ENCODE measurements around the gene ZC3H10. TPM values are rescaled to one million over a fixed set of nuclear protein-coding genes. Genes with fewer than 3 reads are reported as not detected.

The ZC3H10 gene
- total RNA-seq, 1 experiment from 2014 or later, result 3.5 TPM

- no peak for TF ChIP-seq CTCF (IDR thresholded peaks at IDR 0.05; ENCODE audit: insufficient read depth in 1 of 2, low read depth in 1 of 2, low read length in 1 of 2, severe bottlenecking in 1 of 2, unreplicated experiment in 1 of 2)
Observed at GRCh38 chr12:56146492-56147460, 28.7 kb downstream of the ZC3H10 start.

GRCh38 chr12:56150563-56150962, 32.5 kb downstream of the ZC3H10 start:
- Histone ChIP-seq H3K36me3 (ENCODE audit: control insufficient read depth, insufficient read depth, low read length) (peaks cover 1% of the 10 kb centered on the region; the same call in 1 of the 2 replicates), H3K4me1 (peaks cover 12% of the 10 kb centered on the region), H3K9me3 (no peaks in the 10 kb centered on the region; the same call in 1 of the 2 replicates), H3K4me3 (ENCODE audit: low read depth, low read length) (no peak overlapping the region), H3K27me3 (replicated peaks; ENCODE audit: control insufficient read depth, insufficient read depth, low read length) (no peaks in the 10 kb centered on the region)
- intact Hi-C loops (cut with micrococcal nuclease; ENCODE audit: unreplicated experiment), result no loop called here
- ChIA-PET CTCF (interaction anchor here (1.6 kb wide), 1 partner anchor 9 kb away, joined by 3 read pairs; no protein-coding TSS in a partner anchor), POLR2A (interaction anchor here (0.6 to 2.0 kb wide), 3 partner anchors 23 to 529 kb away, joined by 4 to 24 read pairs (median 8); partner anchors contain the start of genes ESYT1 and PA2G4)
- peak overlapping the region; percentile 87 for H3K4me3 Mint-ChIP-seq (ENCODE audit: unreplicated experiment)
- no peaks in the 10 kb centered on the region for H3K9me3 Mint-ChIP-seq (ENCODE audit: unreplicated experiment)
- DNase-seq, result no peak
- no peaks in the 10 kb centered on the region for H3K27me3 Mint-ChIP-seq (ENCODE audit: insufficient read depth, unreplicated experiment)
- H3K27ac Mint-ChIP-seq (ENCODE audit: unreplicated experiment), result no peak overlapping the region
- peaks cover 17% of the 10 kb centered on the region for H3K4me1 Mint-ChIP-seq (ENCODE audit: low read depth, unreplicated experiment)
- peaks cover 23% of the 10 kb centered on the region for H3K36me3 Mint-ChIP-seq (ENCODE audit: insufficient read depth, unreplicated experiment)
- TF ChIP-seq CTCF (IDR thresholded peaks at IDR 0.05; ENCODE audit: insufficient read depth in 1 of 2, low read depth in 1 of 2, low read length in 1 of 2, severe bottlenecking in 1 of 2, unreplicated experiment in 1 of 2), result no peak
- no TSS peak for BruUV-seq (replicated peaks)

More at GRCh38 chr12:56146492-56147460, 28.7 kb downstream of the ZC3H10 start:
- CTCF ChIA-PET, result no interaction called here
- Mint-ChIP-seq H3K4me3 (ENCODE audit: unreplicated experiment) (no peak overlapping the region), H3K27ac (ENCODE audit: unreplicated experiment) (no peak overlapping the region), H3K27me3 (ENCODE audit: insufficient read depth, unreplicated experiment) (no peaks in the 10 kb centered on the region), H3K36me3 (ENCODE audit: insufficient read depth, unreplicated experiment) (peaks cover 28% of the 10 kb centered on the region), H3K4me1 (ENCODE audit: low read depth, unreplicated experiment) (peaks cover 6% of the 10 kb centered on the region), H3K9me3 (ENCODE audit: unreplicated experiment) (no peaks in the 10 kb centered on the region)
- POLR2A ChIA-PET, result interaction anchor here (0.5 kb wide), 1 partner anchor 42 kb away, joined by 3 read pairs; the partner anchor contains the start of gene PA2G4
- intact Hi-C loops (cut with micrococcal nuclease; ENCODE audit: unreplicated experiment), result no loop called here
- H3K36me3 ChIP-seq (ENCODE audit: control insufficient read depth, insufficient read depth, low read length), result peaks cover 1% of the 10 kb centered on the region; the same call in 1 of the 2 replicates
- H3K27me3 ChIP-seq (replicated peaks; ENCODE audit: control insufficient read depth, insufficient read depth, low read length), result no peaks in the 10 kb centered on the region
- peaks cover 3% of the 10 kb centered on the region; the same call in 1 of the 2 replicates for H3K4me1 ChIP-seq
- H3K4me3 ChIP-seq (ENCODE audit: low read depth, low read length), result no peak overlapping the region
- no peaks in the 10 kb centered on the region; the same call in 1 of the 2 replicates for H3K9me3 ChIP-seq
- no peak for DNase-seq
- no TSS peak for BruUV-seq (replicated peaks)

- Mint-ChIP-seq H3K4me3 (ENCODE audit: unreplicated experiment) (peak overlapping the region; percentile 87), H3K9me3 (ENCODE audit: unreplicated experiment) (no peaks in the 10 kb centered on the region), H3K27me3 (ENCODE audit: insufficient read depth, unreplicated experiment) (no peaks in the 10 kb centered on the region), H3K27ac (ENCODE audit: unreplicated experiment) (peak overlapping the region; percentile 98), H3K36me3 (ENCODE audit: insufficient read depth, unreplicated experiment) (peaks cover 25% of the 10 kb centered on the region), H3K4me1 (ENCODE audit: low read depth, unreplicated experiment) (peaks cover 20% of the 10 kb centered on the region)
- ChIA-PET CTCF (interaction anchor here (0.6 to 1.6 kb wide), 10 partner anchors 11 to 161 kb away, joined by 3 to 16 read pairs (median 4); partner anchors contain the start of genes ESYT1, PA2G4, SMARCC2 and ZC3H10), POLR2A (interaction anchor here (0.5 to 2.0 kb wide), 9 partner anchors 11 to 1827 kb away, joined by 3 to 24 read pairs (median 6); partner anchors contain the start of genes CNPY2, COPZ1, ESYT1 and PA2G4)
- intact Hi-C loops (cut with micrococcal nuclease; ENCODE audit: unreplicated experiment), result loop anchor here (1.0 kb wide), 2 partner anchors 23 to 32 kb away; partner anchors contain the start of gene ESYT1
- TF ChIP-seq CTCF (IDR thresholded peaks at IDR 0.05; ENCODE audit: insufficient read depth in 1 of 2, low read depth in 1 of 2, low read length in 1 of 2, severe bottlenecking in 1 of 2, unreplicated experiment in 1 of 2), result peak; percentile 69
- H3K36me3 ChIP-seq (ENCODE audit: control insufficient read depth, insufficient read depth, low read length), result peaks cover 1% of the 10 kb centered on the region; the same call in 1 of the 2 replicates
- H3K4me1 ChIP-seq, result peaks cover 12% of the 10 kb centered on the region
- BruUV-seq (replicated peaks), result TSS peak; percentile 63
- H3K27me3 ChIP-seq (replicated peaks; ENCODE audit: control insufficient read depth, insufficient read depth, low read length), result no peaks in the 10 kb centered on the region
- peak overlapping the region; percentile 73 for H3K4me3 ChIP-seq (ENCODE audit: low read depth, low read length)
- peak; percentile 78 to 79 for DNase-seq
- no peaks in the 10 kb centered on the region for H3K9me3 ChIP-seq
Observed at GRCh38 chr12:56151672-56152131, 33.6 kb downstream of the ZC3H10 start.
